Midbrain (tissue), 1 donor: ENCODE results near the gene CRYBG1.
"Not testable (repeated sequence)": the region's sequence is repeated elsewhere in the genome, so short reads cannot be mapped to it uniquely, and the experiment has no call there.

ENCODE experiments used
- DNase-seq: peaks from one replicate; lab custom pipeline; 2025; lab: John Stamatoyannopoulos, UW

The CRYBG1 gene

DNA sequence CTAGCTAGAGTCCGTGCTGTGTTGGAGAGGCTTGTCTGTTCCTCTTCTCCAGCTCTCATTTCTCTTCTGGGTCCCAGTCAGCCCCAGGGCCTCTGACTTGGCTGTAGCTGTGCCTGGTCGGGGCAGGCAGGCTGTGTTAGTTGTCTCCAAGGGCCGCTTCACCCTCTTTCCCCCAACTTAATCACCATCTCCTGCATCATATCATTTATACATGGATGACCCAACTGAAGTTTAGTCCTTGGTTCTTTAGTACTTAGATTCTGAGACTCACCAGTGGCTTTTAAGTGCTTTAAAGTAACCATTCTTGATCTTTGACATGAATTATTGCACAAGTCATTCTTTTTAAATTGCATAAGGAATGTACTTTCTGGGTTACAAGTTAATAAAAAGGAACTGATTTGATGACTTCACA is 141.4 kb downstream of the CRYBG1 start:
- no peak for DNase-seq

DNA sequence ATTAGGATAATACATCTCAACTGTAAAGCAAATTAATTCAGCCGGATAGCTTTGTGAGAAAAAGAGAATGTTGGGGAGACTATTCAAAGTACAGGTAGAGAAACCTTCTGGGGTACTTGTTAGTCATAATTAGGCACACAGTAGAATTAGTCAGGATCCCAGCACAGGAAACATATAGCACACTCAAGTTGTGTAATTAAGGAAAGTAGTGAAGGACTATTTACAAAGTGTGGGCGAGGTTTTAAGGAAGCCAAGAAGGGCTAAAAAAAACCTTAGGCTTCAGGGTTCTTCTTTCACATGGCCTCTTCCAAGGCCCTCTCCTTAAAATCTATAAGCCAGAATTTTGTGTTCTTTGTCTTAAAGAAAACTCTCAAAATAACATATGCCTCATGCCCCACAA is 142.0 kb downstream of the CRYBG1 start:
- DNase-seq = no peak

DNA sequence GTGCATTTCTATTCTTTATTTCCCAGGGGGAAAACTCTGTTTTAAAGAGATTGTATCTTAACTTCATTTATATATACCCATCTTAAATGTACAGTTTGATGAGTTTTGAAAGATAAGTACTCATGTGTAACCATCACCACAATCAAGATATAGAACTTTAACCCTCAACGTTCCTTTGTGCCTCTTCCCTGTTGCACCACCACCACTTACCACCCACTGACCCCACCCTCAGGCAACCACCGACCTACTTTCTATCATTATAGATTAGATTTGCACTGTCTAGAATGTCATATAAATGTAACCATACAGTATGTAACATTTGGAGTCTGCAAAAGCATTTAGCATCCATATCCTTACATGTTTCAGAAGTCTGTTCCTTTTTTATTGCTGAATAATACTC is 147.8 kb downstream of the CRYBG1 start:
- no peak for DNase-seq

DNA sequence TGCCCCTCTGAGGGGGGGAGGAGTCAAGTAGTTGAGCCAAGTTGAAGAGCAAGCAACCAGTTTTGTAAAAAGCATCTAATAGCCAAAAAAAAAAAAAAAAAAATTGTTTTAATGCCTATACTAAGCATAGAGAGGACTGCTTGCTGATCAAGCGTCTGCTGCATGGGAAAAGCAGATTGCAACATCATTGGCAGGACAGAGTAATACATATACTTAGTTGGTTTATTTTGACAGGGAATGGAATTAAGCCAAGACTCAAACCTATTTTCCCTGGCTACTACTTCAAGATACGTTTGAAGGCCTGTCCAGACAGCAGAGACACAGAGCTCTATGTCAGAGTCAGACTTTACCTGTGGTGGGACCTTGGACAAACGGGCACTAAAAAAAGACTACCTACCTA is 148.3 kb downstream of the CRYBG1 start:
- no peak for DNase-seq

DNA sequence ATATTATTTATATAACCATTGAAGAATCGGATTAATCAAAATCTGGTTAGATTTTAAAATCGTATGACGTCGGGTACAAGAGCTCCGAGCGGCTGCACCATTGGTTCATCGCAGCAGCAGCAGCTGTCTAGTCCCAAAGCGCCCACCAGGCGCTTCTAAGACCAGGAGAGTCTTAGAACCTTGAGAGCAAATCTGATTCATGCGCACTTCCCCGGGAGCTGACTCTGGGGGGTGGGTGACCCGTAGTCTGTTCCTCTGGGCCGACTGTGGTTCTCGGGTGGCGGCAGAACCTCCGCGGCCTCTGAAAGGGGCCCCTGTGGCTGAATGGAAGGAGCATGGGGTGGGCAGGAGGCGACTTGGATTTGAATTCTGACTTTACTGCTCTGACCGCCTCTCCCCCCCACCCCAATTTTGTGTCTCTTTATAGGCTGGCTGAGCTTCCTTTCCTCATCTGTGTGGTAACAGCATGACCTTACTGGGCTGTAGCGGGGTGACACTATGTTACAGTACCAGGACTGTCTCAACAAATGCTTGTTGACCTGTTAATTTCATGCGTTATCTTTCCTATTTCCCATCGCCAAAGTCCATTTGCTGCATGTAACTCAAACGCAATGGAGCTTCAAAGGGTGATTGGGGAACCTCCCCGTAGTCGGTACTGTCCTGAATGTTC is 149.0 kb downstream of the CRYBG1 start:
- DNase-seq = no peak

DNA sequence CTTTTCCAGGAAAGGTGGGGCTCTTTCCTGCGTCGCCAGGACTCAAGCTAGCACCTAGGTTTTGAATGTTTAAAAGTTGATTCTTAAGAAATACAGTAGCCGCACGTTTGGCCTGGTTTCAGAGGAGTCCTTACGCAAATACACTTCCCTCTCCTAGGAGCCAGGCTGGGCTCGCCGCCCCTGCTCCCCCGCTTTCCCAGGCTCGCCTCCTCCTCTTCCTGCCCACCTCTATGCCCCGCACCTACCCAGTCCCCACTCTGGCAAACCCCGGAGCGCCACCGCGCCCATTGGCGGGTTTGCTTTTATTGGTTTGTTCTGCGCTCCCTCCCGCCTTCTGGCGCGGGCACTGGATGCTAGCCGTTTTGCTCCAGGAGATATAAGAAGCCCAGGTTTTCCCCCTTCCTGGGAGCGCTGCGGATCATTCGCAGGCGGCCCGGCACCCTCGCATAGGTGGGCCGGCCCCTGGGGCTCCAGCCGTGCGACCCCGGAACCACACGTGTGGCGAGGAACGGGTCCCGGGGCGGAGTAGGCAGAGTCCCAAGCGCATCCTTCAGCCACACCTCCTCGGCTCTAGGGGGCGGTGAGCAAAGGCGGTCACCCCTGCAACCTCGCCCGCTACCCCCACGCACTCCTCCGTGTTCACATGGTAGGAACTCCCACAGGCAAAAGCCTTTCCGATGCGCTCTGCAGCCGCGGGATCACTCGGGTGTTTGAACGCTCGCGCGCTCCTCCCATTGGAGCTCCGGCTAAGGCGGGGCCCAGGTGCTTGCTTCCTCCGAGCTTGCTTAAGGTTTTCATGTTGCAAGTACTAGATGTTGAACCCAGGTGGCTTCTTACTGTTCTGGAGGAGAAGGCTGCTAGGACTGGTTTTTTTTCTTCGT is 149.8 kb downstream of the CRYBG1 start:
- no peak for DNase-seq

DNA sequence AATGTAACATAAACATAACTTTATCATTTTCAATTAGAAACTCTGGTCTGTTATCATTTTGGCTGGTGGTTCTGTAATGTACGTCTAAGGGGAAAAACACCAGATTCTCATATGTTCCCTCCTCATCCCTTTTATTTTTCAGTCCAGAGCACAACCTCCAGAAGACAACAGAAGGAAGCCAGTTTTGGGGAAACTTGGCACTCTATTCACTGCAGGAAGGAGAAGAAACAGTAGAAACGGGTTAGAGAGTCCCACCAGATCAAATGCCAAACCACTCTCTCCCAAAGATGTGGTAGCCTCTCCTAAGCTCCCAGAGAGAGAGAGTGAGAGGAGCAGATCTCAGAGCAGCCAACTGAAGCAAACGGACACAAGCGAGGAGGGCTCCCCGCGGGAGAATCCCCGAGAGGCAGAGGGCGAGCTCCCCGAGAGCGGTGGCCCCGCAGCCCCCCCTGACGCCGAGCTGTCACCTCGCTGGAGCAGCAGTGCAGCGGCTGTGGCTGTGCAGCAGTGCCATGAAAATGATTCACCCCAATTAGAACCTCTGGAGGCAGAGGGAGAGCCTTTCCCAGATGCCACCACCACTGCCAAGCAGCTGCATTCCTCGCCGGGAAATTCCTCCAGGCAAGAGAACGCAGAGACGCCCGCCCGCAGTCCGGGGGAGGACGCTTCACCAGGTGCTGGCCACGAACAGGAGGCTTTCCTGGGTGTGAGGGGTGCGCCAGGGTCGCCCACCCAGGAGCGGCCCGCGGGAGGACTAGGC is 151.0 kb downstream of the CRYBG1 start:
- DNase-seq = no peak

DNA sequence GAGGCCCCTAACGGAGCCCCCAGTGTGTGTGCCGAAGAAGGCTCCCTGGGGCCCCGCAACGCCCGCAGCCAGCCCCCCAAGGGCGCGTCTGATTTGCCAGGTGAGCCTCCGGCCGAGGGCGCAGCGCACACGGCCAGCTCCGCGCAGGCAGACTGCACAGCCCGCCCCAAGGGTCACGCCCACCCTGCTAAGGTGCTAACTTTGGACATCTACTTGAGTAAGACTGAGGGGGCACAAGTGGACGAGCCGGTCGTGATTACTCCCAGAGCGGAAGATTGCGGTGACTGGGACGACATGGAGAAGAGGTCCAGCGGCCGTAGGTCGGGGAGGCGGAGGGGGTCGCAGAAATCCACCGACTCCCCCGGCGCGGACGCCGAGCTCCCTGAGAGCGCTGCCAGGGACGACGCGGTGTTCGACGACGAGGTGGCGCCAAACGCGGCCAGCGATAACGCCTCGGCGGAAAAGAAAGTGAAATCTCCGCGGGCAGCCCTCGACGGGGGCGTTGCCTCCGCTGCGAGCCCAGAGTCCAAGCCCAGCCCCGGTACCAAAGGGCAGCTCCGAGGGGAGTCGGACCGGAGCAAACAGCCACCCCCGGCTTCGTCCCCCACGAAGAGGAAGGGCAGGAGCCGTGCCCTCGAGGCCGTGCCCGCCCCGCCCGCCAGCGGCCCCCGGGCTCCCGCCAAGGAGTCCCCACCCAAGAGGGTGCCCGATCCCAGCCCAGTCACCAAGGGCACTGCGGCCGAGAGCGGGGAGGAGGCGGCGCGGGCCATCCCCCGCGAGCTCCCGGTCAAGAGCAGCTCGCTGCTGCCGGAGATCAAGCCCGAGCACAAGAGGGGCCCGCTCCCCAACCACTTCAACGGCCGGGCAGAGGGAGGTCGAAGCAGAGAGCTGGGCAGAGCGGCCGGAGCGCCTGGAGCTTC is 151.8 kb downstream of the CRYBG1 start:
- no peak for DNase-seq

DNA sequence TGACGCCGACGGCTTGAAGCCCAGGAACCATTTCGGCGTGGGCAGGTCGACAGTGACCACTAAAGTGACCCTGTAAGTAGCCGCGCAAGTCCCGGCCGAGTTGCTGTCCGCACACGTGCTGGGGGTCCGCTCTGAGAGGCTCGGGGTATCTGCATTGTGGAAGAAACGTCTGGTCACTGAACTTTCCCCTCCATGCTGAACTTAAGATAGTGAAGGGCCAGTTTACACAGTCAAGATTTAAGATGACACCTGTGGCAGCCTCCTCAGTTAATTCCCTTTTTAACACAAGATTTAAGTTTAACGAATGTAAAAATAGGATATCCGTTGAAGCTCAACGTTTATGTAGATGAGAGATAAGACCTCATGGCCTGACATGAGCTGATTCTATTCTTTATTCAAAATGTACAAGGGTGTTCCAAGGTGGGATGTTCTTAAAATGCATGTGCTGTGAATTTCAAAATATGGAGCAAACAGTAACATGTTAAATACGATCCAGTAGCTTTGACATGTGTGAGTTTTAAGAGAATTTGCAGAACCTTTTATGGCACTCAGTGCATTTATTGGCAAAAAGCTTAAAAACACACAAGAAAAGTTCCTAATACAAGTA is 152.6 kb downstream of the CRYBG1 start:
- no peak for DNase-seq

DNA sequence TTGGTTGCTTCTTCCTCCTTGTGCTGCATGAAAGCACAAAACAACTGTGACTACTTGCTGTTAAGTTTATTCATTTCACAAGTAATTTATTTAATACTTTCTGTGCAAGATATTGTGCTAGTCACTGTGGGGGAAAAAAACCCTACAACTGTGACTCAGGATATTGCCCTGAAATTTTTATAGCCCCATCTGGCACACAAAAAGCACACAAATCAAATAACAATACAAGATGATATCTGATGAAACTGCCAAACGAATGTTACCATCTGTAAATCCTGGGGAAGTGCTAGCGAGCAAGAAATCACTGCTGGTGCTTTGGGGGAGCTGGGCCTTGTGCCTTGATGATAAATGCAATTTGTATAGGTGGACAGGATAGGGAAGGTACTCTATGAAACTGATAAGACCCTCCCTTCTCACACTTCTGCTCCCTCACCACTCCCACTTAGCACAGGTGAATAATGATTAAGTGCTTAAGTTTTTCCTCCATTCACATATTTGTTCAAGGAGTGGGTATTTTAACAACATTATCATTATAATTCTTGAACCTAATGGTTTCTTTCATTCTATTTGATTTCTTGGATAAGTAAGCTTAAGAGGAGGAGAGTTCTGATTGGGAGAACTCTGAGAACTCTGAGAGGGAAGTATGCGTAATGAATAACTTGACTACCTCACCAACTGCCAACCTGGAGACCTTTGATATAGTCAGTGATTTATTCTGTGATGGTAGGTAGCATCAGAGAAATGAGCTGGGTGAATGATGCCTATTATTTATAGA is 153.5 kb downstream of the CRYBG1 start:
- no peak for DNase-seq

DNA sequence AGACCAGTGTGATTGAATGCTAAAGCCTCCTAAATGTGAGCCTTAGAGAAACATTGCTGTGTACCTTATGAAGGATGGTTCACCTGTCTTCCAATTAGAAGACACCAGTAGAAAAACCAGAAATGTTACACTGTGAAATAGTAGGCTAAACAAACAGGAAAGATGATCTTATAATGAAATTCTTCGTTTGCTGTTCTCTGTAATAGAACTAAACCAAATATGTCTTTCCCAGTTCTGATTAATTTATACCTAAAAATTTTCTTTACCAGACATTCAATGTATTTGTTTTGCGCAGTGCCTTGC is 154.0 kb downstream of the CRYBG1 start:
- DNase-seq = no peak

DNA sequence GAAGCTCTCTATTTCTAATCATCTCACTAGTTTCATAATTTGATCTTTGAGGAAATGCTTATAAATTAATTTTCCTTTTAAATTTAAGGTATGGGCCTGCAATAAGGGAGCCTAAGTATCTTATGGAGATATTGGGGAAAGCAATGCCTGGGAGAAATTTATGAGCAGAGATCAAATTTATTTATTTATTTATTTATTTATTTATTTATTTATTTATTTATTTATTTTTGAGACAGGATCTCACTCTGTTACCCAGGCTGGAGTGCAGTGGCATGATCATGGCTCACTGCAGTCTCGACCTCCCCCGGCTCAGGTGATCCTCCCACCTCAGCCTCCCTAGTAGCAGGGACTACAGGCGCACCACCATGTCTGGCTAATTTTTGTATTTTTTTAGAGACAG is 155.1 kb downstream of the CRYBG1 start:
- DNase-seq = not testable (repeated sequence)

DNA sequence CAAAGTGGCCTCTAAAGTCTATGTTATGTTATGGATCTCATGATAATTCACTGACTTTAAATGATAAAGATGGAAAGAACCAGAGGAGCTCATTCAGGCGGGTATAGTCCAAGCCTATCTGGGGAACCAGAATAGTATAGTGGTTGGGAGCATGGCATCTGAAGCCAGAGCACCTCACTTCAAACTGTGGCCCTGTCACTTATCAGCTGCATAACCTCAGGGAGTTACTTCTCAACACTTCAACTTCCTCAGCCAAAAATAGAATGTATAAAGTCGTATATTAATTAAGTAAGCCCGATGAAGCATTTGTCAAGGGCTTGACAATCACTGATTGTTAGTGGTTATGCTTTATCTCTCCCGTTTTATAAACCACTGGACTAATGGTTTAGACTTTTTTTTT is 156.1 kb downstream of the CRYBG1 start:
- no peak for DNase-seq

DNA sequence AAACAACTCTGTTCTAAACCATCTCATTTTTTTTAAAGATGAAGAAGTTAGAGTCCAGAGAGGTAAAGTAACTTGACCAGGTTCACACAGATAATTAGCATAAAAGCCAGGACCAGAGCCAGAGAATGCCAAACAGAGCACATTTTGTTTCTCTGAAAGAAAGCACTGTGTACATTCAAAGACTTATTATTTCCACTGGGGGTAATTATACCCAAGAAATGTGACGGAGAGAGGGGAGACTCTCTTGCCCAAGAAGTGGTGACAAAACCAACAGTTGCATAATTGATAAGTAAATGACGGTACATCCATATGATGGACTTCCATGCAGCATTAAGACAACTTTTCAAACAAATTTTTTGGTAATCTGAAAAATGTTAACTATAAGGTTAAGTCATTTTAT is 157.2 kb downstream of the CRYBG1 start:
- DNase-seq = peak; percentile 14

DNA sequence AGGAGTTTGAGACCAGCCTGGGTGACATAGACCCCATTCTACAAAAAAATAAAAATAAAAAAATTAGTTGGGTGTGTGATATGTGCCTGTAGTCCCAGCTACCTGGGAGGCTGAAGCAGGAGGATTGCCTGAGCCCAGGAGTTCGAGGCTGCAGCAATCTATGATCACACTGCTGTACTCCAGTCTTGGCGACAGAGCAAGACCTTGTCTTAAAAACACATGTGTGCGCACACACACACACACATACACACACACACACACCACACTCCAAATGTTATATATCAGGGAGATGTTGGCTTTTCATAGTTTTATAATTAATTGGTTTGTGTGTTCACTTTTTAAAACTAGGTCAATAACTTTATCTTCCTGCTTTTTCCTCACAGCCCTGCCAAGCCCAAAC is 158.2 kb downstream of the CRYBG1 start:
- DNase-seq = no peak

DNA sequence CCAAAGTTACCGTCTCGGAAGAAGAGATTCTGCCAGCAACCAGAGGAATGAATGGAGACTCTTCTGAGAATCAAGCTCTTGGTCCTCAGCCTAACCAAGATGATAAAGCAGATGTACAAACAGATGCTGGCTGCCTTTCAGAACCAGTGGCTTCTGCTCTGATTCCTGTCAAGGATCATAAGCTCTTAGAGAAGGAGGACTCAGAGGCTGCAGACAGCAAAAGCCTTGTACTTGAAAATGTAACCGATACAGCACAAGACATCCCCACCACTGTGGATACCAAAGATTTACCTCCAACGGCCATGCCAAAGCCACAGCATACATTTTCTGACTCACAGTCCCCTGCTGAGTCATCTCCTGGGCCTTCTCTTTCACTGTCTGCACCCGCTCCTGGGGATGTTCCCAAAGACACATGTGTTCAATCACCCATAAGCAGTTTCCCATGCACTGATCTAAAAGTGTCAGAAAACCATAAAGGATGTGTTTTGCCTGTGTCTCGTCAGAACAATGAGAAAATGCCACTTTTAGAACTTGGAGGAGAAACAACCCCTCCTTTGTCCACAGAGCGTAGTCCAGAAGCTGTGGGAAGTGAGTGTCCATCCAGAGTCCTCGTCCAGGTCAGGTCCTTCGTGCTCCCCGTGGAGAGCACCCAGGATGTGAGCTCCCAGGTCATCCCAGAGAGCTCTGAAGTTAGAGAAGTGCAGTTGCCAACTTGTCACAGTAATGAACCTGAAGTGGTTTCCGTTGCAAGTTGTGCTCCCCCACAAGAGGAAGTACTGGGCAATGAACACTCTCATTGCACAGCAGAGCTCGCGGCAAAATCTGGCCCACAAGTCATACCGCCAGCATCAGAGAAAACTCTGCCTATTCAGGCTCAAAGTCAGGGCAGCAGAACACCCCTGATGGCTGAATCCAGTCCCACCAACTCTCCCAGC is 159.2 kb downstream of the CRYBG1 start:
- no peak for DNase-seq

DNA sequence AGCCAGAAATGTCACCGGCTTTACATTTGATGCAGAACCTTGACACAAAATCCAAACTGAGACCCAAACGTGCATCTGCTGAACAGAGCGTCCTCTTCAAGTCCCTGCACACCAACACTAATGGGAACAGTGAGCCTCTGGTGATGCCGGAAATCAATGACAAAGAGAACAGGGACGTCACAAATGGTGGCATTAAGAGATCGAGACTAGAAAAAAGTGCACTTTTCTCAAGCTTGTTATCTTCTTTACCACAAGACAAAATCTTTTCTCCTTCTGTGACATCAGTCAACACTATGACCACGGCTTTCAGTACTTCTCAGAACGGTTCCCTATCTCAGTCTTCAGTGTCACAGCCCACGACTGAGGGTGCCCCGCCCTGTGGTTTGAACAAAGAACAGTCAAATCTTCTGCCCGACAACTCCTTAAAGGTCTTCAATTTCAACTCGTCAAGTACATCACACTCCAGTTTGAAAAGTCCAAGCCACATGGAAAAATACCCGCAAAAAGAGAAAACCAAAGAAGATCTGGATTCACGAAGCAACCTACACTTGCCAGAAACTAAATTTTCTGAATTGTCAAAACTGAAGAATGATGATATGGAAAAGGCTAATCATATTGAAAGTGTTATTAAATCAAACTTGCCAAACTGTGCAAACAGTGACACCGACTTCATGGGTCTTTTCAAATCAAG is 160.3 kb downstream of the CRYBG1 start:
- no peak for DNase-seq

DNA sequence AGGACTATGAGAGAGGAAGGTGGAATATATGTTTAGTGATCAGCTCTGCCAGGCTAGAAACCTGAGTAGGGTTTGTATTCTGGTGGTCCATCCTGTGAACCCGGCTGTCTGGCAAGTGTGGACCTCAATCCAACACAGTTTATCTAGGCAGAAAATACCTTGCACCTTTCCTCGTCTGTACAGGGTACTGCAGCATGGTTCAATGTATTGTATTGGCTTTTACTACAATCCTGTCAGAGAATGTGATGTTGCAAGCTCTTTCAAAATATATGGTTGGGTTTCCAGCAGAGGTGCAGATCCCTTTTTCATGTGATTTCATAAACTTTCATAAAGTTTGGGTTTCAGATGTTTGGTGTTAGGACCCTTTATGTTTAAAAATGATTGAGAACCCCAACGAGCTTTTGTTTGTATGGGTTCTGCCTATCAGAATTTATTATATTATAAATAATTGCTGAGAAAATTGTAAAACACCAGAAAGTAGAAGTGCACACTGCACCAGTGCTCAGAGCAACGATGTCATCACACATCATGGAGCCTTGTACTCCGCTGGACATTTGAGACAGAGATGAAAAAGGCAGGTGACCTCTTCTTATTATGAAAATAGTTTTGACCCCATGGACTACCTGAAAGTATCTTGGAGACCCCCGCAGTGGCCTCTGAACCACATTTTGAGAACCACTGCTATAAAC is 162.2 kb downstream of the CRYBG1 start:
- DNase-seq = no peak
